ENCODE measurements around the gene MPZL1. TPM values are rescaled to one million over a fixed set of nuclear protein-coding genes. Genes with fewer than 3 reads are reported as not detected.
"Not testable (repeated sequence)": the region's sequence is repeated elsewhere in the genome, so short reads cannot be mapped to it uniquely, and the experiment has no call there.

The MPZL1 gene
- polyA plus RNA-seq, 4 donors = 111 to 194 (median 147) TPM

DNA sequence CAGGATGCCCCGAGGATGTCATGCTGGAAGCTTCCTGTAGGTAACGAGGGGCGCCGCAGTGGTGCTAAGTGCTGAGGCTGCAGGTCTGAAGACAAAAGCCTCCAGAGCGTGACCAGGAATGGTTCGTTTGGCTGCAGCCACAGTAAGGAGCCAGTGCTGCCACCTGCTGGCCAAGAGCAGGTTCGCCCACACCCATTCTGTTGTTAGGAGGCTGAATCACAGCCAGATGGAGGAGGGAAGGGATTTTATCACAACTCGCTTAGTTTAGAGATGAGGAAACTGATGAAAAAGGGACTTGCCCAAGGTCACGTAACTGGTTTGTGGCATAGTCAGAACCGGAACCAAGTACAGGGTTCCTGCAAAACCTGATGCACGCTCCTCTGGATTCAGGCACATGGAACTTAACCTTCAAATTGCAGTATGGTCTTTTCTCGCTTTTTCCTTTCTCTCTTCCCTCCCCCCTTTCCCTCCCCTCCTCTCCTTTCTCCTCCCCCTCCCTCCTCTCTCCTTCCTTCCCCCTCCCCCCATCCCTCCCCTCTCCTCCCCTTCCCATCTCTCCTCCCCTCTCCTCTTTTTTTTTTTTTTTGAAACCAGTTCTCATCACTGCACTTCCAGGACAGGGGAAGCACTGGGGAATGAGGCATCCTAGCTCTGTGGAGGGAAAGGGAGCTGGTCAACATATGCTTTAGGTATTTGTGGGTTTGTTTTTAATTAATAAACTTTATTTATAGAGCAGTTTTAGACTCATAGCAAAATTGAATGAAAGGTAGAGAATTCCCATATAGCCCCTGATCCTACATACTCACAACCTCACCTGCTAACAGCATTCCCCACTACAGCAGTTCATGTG lies 81.8 kb downstream of the MPZL1 start:
- peak in 3 of 4 donors; percentile 55 to 66 (median 66) for DNase-seq (ENCODE audit: low read depth in 4 of 4, low spot score in 3 of 4)

DNA sequence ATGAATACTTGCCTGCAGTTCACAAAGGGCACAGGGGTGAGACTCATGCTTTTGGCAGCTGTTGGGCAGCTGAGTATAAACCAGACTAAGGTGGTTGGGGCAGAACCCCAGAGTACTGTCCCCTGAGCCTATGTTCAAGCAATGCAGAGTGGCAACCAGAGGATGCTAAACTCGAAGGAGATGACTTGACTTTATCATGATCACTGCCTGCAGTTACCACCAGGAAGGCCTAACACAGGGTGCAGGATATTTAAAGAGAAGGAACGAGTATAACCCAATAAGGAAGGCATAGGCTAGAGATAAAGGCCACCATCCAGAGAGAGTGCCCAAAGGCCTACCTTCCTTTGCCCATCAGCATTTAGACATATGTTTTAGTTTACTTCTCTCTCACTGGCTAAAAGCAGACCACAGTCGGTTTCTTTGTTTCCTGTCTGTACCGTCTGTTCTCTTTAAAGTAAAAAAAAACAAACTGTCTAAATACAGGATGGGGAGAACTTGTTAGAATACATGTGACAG lies 83.3 kb downstream of the MPZL1 start:
- no peak for DNase-seq (ENCODE audit: low read depth in 4 of 4, low spot score in 3 of 4)

DNA sequence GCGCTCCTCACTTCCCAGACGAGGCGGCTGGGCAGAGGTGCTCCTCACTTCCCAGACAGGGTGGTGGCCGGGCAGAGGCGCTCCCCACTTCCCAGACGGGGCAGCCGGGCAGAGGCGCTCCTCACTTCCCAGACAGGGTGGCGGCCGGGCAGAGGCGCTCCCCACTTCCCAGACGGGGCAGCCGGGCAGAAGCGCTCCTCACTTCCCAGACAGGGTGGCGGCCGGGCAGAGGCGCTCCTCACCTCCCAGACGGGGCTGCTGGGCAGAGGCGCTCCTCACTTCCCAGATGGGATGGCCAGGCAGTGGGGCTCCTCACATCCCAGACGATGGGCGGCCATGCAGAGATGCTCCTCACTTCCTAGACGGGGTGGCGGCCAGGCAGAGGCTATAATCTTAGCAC lies 84.5 kb downstream of the MPZL1 start:
- not testable (repeated sequence) for DNase-seq (ENCODE audit: low read depth in 4 of 4, low spot score in 3 of 4)

DNA sequence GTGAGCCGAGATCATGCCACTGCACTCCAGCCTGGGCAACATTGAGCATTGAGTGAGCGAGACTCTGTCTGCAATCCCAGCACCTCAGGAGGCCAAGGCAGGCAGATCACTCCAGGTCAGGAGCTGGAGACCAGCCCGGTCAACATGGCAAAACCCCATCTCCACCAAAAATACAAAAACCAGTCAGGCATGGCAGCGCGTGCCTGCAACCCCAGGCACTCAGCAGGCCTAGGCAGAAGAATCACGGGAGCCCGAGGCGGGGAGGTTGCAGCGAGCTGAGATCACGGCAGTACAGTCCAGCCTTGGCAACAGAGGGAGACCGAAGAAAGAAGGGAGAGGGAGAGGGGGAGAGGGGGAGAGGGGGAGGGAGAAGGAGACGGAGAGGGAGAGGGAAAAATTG lies 84.9 kb downstream of the MPZL1 start:
- not testable (repeated sequence) for DNase-seq (ENCODE audit: low read depth in 4 of 4, low spot score in 3 of 4)

DNA sequence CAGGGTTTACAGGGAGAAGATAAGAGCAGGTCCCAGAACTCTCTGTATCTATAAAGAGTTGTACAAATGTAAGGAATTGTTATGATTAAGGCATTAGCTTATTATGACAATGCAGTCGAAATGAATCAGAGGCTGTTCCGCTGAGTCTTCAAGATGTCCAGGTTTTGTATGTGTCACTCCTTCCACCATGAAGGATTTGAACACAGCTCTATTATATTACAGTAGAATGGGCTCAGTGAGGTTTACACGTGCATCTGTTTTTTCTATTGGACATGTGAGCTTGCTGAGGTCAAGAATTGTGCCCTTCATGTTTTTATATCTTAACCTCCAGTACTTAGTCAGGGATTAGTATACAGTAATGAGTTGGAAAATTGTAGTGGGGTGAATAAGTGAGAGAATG lies 86.3 kb downstream of the MPZL1 start:
- no peak for DNase-seq (ENCODE audit: low read depth in 4 of 4, low spot score in 3 of 4)

DNA sequence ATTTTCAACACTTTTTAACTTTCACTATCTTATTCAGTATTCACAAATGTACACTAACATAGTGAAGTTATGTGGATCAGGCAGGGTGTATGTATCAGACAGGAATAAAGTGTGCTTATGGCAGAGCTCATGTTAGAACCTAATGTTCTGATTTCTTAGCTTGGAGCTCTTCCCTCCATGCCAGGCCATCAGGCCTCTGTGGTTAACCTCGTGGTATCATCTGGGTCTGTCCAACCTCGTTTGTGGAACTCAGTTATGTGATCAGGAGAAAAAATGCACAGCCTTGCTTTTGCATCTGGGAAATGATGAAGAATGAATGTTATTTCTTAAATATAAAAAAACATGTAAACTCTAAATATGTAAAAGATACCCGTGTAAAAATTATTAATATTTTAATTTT lies 86.9 kb downstream of the MPZL1 start:
- DNase-seq (ENCODE audit: low read depth in 4 of 4, low spot score in 3 of 4) = no peak

DNA sequence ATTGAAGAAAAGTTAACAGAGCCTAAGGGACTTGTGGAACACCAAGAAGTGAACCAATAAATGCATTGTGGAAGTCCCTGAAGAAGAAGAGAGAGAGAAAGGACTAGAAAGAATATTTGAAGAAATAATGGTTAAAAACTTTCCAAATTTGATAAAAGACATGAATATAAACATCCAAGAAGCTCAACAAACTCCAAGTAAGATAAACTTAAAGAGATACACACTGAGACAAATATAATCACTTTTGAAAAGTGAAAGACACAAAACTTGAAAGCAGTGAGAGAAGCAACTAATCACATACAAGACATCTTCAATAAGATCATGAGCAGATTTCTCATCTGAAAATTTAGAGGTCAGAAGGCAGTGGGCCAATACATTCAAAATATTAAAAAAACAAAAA lies 91.2 kb downstream of the MPZL1 start:
- DNase-seq (ENCODE audit: low read depth in 4 of 4, low spot score in 3 of 4) = no peak

DNA sequence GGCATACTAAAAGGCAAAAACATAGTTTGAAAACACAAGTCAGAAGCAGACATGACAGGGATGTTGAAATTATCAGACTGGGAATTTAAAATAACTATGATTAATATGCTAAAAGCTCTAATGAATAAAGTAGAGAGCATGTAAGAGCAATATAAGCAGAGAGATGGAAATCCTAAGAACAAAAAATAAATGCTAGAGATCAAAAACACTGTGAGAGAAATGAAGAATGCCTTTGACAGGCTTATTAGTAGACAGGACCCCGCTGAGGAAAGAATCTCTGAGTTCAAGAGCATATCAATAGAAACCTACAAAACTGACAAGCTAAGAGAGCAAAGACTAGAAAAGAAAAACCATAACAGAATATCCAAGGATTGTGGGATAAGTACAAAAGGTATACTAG lies 93.9 kb downstream of the MPZL1 start:
- DNase-seq (ENCODE audit: low read depth in 4 of 4, low spot score in 3 of 4) = no peak

DNA sequence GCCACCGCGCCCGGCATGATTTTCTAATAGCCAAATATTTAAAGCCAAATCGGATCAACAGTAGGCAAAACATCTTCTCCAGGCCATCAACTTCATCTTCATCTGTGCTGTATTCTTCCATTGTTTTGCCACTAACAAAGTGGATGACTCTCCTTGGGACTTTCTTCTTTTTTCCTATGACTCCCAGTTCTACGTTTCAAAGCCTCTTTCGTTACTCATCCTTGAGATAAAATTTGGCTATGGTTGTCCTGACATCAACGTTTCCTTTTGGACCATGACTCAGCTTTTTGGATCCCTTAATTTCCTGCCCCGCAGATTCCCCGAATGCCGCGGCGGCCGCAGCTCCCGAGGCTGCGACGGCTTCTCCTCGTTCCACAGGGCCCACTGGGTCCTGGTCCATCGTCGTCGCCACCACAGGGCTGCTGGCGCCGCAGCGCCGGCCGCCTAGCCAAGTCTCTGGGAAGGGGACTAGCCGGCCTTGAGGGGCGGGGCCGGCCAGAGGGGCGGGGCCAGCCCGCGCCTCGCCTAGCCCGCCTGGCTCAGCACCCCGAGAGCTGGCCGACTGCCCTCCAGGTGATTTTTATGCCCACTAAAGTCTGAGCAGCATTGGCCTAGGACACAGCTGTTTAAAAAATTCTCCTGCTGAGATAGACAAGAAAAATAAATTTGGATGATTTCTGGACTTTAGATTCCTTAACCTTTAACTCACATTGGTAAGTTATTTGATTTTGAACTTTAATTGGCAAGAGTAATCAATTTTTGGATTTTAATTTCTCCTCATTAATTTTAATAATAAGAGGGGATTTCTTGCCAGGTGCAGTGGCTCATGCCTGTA lies 98.3 kb downstream of the MPZL1 start:
- DNase-seq (ENCODE audit: low read depth in 4 of 4, low spot score in 3 of 4) = no peak

DNA sequence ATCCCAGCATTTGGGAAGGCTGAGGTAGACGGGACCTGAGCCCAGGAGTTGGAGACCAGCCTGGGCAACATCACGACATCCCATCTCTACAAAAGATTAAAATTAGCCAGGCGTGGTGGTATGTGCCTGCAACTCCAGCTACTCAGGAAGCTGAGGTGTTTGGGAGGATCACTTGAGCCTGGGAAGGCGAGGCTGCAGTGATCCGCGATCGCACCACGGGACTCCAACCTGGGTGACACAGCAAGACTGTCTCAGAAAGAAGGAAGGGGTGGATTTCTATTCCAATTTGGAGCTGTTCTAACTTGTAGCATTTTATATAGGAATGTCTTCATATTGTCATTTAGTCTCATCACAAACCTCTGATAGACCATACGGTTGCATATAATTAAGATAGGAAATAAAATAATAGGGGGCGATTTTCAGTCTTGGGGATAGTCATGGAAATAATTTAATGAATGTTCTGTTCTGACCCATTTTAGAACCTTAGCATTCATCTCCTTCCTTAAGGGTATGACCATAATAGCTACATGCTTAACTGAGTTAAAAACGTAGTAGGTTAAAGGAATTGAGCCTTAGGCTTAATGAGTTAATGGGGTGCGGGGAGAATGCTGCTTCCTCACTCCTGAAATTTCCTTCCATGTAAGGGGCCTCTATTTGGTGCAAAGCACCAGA lies 99.0 kb downstream of the MPZL1 start:
- DNase-seq (ENCODE audit: low read depth in 4 of 4, low spot score in 3 of 4) = no peak

DNA sequence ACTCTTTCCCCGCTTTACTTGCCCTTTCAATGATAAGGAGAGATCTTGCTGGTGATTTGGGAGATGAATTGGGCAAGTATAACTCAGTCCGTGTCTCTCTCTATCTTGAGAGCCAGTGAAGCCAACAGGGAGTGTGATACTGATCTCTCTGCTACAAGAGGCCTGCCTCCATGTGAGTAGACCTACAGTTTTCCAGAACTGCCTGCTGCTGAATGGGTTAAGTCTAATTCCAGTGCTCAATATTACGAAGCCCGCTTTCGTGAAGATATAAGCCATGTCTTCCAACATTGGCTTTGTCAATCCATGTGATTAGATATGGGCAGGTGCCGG lies 99.5 kb downstream of the MPZL1 start:
- DNase-seq (ENCODE audit: low read depth in 4 of 4, low spot score in 3 of 4) = no peak

DNA sequence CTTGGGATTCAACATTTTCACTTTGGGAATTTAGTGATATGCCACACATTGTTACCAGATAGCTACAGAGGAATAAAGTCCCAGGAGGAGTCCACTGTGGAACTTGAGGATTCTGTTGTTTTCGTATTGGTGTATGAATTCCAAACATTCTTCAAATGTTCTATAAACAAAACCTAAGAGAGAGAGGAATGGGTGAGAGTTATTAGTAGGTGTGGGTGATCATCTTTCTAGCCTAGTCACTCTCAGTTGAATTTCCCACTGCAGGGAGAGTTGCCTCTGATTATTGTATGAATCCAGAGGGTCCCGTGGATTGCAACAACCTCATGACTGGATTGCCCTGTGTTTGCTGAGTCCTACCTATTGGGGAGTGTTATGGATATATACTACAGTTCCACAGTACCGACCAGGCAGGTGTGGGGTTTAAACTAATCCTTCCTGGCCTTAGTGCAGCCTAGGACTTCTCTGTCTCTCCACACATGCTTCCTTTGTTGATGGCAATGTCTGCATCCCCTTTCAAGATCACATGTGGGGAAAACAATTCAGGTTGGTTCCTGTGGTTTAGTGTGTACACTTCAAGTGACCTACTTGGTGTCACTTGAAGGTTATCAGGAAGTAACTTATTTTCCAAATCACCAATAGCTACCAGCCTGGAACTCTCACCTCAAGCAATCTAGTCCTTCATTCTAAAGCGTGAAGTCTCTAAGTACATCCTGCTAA lies 100.3 kb downstream of the MPZL1 start:
- no peak for DNase-seq (ENCODE audit: low read depth in 4 of 4, low spot score in 3 of 4)

DNA sequence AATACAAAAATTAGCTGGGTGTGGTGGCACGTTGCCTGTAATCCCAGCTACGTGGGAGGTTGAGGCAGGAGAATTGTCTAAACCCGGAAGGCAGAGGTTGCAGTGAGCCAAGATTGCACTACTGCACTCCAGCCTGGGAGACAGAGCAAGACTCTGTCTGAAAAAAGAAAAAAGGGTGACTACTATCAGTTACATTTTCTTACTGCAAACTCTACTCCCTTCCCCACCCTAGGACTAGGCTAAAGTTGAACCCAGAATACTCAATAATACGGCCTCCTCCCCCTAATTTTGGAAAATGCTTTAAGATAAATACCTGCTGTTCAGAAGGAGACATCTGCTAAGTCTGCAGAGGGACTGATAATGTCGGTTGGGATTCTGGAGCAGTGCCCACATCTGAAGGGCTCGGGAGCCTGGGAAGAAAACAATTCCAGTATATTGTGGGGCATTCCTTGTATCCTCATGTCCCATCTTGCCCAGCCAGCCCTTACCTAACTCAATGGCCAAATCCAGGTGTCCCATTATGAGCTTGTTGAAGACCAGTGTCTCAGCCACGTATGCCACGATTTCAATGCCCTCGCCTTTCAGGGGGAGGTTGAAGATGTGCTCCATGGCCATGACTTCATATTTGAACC lies 102.5 kb downstream of the MPZL1 start:
- DNase-seq (ENCODE audit: low read depth in 4 of 4, low spot score in 3 of 4) = no peak

DNA sequence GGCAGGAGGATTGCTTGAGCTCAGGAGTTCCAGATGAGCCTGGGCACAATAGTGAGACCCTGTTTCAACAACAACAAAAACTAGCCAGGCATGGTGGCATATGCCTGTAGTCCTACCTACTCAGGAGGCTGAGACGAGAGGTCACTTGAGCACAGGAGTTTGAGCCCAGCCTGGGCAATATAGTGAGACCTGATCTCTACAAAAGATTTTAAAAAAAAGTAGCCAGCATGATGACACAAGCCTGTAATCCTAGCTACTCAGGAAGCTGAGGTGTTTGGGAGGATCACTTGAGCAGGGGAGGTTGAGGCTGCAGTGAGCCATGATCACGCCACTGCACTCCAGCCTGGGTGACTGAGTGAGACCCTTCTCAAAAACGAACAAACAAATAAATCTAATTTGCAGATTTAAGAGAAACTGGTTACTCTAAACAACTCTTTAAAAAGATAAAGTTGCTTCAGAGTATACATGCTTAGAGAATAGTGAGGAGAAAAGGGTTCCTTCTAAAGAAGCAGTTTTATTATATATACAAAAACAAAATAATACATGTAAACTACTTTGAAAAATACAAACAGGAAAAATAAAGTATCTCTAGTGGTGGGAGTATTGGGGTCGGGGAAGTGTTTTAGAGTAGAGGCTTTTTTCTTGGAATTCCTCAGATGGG lies 103.8 kb downstream of the MPZL1 start:
- DNase-seq (ENCODE audit: low read depth in 4 of 4, low spot score in 3 of 4) = no peak

DNA sequence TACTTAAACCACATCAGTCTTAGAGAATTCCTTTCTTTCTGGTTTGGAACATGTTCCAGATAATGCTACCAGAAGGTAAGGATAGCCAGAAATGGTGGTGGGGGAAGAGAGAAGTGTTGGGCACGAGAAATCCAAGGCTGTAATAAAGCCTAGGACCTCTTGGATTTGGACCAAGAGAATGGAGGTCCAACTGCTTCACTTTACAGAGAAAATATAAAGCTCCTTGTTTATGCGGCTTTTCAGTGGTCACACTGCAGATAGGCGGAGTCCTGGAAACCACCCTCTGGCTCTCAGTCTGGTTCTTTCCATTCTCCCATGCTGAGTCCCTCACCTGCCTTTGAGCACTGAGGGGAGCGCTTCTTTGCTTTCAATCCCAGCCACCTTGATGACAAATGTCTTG lies 104.3 kb downstream of the MPZL1 start:
- no peak for DNase-seq (ENCODE audit: low read depth in 4 of 4, low spot score in 3 of 4)

DNA sequence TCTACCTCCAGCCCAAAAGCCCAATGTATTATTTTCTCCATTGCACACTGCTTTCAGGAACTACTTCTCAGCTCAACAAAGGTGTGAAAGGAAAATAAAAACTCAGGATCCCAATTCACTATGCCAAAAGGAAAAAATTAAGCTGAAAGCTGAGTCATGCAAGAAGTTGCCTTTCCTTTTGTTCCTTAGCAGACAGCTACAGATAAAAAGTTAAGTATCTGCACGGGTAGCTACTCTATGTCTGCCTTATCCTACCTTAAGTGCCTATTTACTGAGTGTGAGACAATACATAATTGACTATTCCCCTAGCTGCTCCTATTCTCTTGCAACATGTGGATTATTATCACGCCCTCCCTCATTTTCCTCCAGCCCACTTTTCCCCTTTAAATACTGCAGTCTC lies 108.1 kb downstream of the MPZL1 start:
- DNase-seq (ENCODE audit: low read depth in 4 of 4, low spot score in 3 of 4) = no peak

DNA sequence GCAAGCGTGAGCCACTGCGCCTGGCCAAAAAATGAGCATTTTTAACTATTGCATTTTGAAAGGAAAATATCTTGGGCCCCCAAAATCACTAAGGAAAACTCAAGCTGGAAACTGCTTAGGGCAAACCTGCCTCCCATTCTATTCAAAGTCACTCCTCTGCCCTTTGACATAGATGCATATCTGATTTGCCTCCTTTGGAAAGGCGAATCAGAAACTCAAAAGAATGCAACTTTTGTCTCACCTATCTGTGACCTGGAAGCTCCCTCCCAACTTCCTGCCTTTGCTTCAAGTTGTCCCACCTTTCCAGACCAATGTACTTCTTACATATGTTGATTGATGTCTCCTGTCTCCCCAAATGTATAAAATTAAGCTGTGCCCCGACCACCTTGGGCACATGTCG lies 108.9 kb downstream of the MPZL1 start:
- not testable (repeated sequence) for DNase-seq (ENCODE audit: low read depth in 4 of 4, low spot score in 3 of 4)

DNA sequence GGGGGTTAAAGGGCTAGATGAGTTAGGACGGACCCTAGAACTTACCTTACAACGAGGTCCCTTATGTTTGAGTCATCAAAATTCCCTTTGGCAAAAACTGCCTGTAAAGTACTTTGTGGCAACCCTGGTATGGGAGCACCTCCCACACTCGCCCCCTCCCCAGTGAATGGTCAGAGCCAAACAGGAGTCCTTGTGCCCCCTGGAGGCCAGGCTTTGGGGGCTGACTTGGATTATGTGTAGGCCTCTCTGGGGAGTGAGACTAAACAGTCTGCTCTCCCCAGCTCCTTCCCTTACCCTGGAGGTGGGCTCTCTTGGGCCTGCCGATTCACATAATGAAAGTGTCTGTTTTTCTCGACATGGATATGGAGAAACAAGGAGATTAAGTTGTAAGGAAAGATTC lies 110.9 kb downstream of the MPZL1 start:
- DNase-seq (ENCODE audit: low read depth in 4 of 4, low spot score in 3 of 4) = no peak

DNA sequence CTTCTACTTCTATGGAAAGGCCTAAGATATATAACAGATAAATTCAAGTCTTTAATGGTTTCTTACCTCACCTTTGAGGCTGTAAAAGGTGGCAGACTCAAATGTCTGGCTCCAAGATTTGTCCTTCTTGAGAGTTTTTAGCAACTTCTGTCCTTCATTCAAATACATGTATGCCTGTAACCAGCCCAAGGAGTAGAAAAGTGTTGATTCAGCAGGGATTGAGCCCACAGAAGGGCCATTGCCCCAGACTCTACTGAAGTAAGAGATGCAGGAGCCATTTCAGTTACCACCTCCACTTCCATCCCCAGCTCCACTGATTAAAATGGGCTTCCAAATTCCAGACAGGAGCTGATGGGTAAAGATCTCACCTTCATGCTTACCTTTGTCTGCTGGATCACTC lies 112.1 kb downstream of the MPZL1 start:
- DNase-seq (ENCODE audit: low read depth in 4 of 4, low spot score in 3 of 4) = no peak

DNA sequence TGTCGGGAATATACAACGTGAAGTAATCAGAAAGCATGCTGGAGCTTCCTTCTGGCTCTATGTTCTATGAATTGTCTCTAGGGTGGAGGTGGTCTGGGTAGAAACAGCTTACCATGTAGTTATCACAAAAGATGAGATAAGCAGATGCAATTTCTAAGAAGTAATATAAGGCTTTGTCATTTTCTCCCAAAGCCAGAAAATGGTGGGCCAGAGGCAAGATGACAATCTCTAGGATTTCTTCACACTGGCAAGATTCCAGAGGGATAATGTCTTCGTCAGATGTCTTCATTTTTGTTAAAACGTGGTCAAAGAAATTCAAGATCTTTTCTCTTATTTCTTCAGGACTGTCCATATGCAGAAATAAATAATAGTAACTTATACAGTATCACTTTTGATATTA lies 114.4 kb downstream of the MPZL1 start:
- DNase-seq (ENCODE audit: low read depth in 4 of 4, low spot score in 3 of 4) = no peak
